CD4-positive, CD25-positive, alpha-beta regulatory T cell (primary cell): ENCODE measurements around the gene KLHL42. TPM values are rescaled to one million over a fixed set of nuclear protein-coding genes. Genes with fewer than 3 reads are reported as not detected.

Experiments used
- ATAC-seq, 2 donors: fragments of 150-1000 bp; cut with Tn5 transposase; one replicate each; pipeline ENCODE4 v1.10.0; 2021; ENCODE audit warnings: low read depth in 2 of 2, moderate number of reproducible peaks in 2 of 2, moderate library complexity in 1 of 2
- DNase-seq, 3 donors: peaks; one replicate each; pipeline versions ENCODE4 v3.0.0 to v3.0.0-alpha.2; 2012 to 2022; ENCODE audit warnings: mixed read lengths in 1 of 3
- H3K27ac ChIP-seq: one replicate; pipeline ENCODE4 v1.7.0; 2013; ENCODE audit warnings: mild to moderate bottlenecking, low read length; ENCODE audit not compliant: insufficient read depth, poor library complexity, severe bottlenecking
- H3K27me3 ChIP-seq: one replicate; pipeline ENCODE4 v1.7.0; 2013; ENCODE audit warnings: low read length; ENCODE audit not compliant: control insufficient read depth, insufficient read depth
- H3K36me3 ChIP-seq: one replicate; pipeline ENCODE4 v1.7.0; 2013; ENCODE audit warnings: mild to moderate bottlenecking, low read length, moderate library complexity; ENCODE audit not compliant: control insufficient read depth, insufficient read depth
- H3K4me1 ChIP-seq: 2 replicates; pipeline ENCODE4 v1.7.0; 2013; ENCODE audit warnings: mild to moderate bottlenecking, low read length; ENCODE audit not compliant: insufficient read depth, control insufficient read depth, poor library complexity, severe bottlenecking
- H3K4me3 ChIP-seq: one replicate; pipeline ENCODE4 v1.7.0; 2013; ENCODE audit warnings: low read depth, mild to moderate bottlenecking, low read length, moderate library complexity
- H3K9me3 ChIP-seq, 2 experiments: 1 replicate in 1 of 2; 2 replicates in 1 of 2; pipeline ENCODE4 v1.7.0; 2013; ENCODE audit warnings: low read length in 2 of 2, mild to moderate bottlenecking in 1 of 2, moderate library complexity in 1 of 2; ENCODE audit not compliant: control insufficient read depth in 2 of 2
- H3K27ac Mint-ChIP-seq, 3 donors: one replicate each; pipeline ENCODE4 v1.8.0; 2020 to 2022; ENCODE audit warnings: mild to moderate bottlenecking in 3 of 3, mixed read lengths in 3 of 3, moderate library complexity in 2 of 3
- H3K27me3 Mint-ChIP-seq: one replicate; pipeline ENCODE4 v1.8.0; 2022; ENCODE audit warnings: mild to moderate bottlenecking, mixed read lengths
- H3K36me3 Mint-ChIP-seq: one replicate; pipeline ENCODE4 v1.8.0; 2020; ENCODE audit warnings: mixed read lengths
- H3K4me1 Mint-ChIP-seq, 4 donors: one replicate each; pipeline ENCODE4 v1.8.0; 2020 to 2022; ENCODE audit warnings: mixed read lengths in 4 of 4, mild to moderate bottlenecking in 1 of 4
- H3K4me3 Mint-ChIP-seq, 4 donors: one replicate each; pipeline ENCODE4 v1.8.0; 2020 to 2022; ENCODE audit warnings: mild to moderate bottlenecking in 4 of 4, mixed read lengths in 4 of 4, moderate library complexity in 3 of 4
- H3K9me3 Mint-ChIP-seq, 7 donors: one replicate each; pipeline ENCODE4 v1.8.0; 2020 to 2022; ENCODE audit warnings: mixed read lengths in 7 of 7, mild to moderate bottlenecking in 3 of 7, moderate library complexity in 2 of 7
- polyA plus RNA-seq, 4 donors: library from polyadenylated mRNA; unstranded; fragments of 300-500 nt; fragmentation: Illumina TruSeq; gene quantifications; one replicate each; pipeline ENCODE4 v1.2.3, GENCODE V29; 2021
- total RNA-seq: library from RNA; stranded (reverse); gene quantifications from one replicate; pipeline ENCODE4 v1.2.3, GENCODE V29; 2022

Gene KLHL42
- total and polyA plus RNA-seq, 5 donors from 2014 or later, result 10.6 to 23.6 (median 14.2) TPM

DNA sequence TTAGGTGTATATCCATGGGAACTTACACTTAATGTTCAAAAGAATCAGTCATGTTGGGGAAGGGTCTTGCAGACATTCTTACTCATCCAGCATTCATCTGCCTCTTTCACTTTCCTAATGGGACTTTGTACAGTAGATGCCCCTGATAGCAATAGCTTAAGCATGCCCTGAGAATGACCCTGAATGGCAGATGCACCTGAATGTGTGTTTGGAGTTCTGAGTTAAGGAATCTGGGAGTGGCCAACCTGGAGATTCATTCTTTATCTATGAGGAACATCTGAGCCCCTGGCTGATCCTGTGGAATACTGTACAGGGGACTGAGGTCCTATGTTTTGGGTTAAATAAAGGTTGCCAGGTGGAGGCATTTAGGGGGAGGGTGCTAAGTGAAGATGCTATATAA lies 71.3 kb downstream of the KLHL42 start:
- Mint-ChIP-seq H3K4me1 (peaks cover 0 to 8% (median 3%) of the 10 kb centered on the region in 4 donors), H3K9me3 (peaks cover 0 to 17% (median 10%) of the 10 kb centered on the region in 7 donors), H3K27ac (no peak overlapping the region), H3K36me3 (peaks cover 5% of the 10 kb centered on the region), H3K27me3 (peaks cover 9% of the 10 kb centered on the region), H3K4me3 (no peak overlapping the region)
- H3K27ac ChIP-seq, result no peak overlapping the region
- H3K4me3 ChIP-seq, result no peak overlapping the region
- ATAC-seq (no peak), DNase-seq (no peak)
- no peaks in the 10 kb centered on the region for H3K36me3 ChIP-seq
- no peaks in the 10 kb centered on the region for H3K27me3 ChIP-seq
- H3K4me1 ChIP-seq, result no peaks in the 10 kb centered on the region
- no peaks in the 10 kb centered on the region for H3K9me3 ChIP-seq

DNA sequence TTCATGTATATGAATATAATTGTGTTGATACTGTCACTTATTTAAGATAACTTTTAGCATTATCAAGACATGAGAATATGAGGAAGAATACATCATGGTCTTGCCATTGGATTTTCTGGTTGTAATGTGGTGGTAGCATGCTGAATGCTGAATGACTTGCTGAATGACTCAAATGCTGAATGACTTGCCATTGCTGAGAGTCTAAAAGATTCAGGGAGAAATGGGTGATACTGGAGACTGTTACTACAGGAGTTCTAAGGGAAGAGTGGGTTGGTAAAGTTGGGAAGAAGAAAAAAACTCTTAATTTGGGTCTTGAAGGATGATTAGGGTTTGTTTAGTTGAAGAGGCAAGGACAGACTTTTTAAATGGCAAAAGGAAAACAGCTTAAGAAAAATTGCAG lies 72.1 kb downstream of the KLHL42 start:
- peaks cover 0 to 17% (median 9%) of the 10 kb centered on the region in 7 donors for H3K9me3 Mint-ChIP-seq
- Histone ChIP-seq H3K36me3 (no peaks in the 10 kb centered on the region), H3K27me3 (no peaks in the 10 kb centered on the region), H3K4me1 (no peaks in the 10 kb centered on the region), H3K27ac (no peak overlapping the region), H3K4me3 (no peak overlapping the region), H3K9me3 (no peaks in the 10 kb centered on the region)
- H3K27me3 Mint-ChIP-seq, result peaks cover 9% of the 10 kb centered on the region
- H3K4me1 Mint-ChIP-seq, result peaks cover 0 to 5% (median 3%) of the 10 kb centered on the region in 4 donors
- ATAC-seq (no peak), DNase-seq (no peak)
- H3K4me3 Mint-ChIP-seq, result no peak overlapping the region
- H3K27ac Mint-ChIP-seq, result no peak overlapping the region
- H3K36me3 Mint-ChIP-seq, result peaks cover 5% of the 10 kb centered on the region

Other genes with a start within 250 kb of the KLHL42 start
- not detected for gene REP15, start 83.8 kb upstream of the KLHL42 start, total RNA-seq
- gene REP15, start 83.8 kb upstream of the KLHL42 start, polyA plus RNA-seq, result under 1 TPM in 1 of 4 donors, not detected in 3; 0.56 TPM
- 17.8 TPM for gene MRPS35, start 69.4 kb upstream of the KLHL42 start, total RNA-seq
- 10 to 100 TPM; 67.1 to 74.2 (median 67.2) TPM for gene MRPS35, start 69.4 kb upstream of the KLHL42 start, polyA plus RNA-seq
- not detected for gene MANSC4, start within 50 bp of the KLHL42 start, total RNA-seq
- gene MANSC4, start within 50 bp of the KLHL42 start, polyA plus RNA-seq, result 1 to 10 TPM in 3 of 4 donors, not detected in 1; 1.5 to 2.4 (median 1.9) TPM
- gene PTHLH, start 192.5 kb downstream of the KLHL42 start, total RNA-seq, result not detected
- gene PTHLH, start 192.5 kb downstream of the KLHL42 start, polyA plus RNA-seq, result under 1 TPM in 1 of 4 donors, not detected in 3; 0.15 TPM